GM18867 (cell line): ENCODE data around the gene RBL2.
"Not testable (repeated sequence)": the region's sequence is repeated elsewhere in the genome, so short reads cannot be mapped to it uniquely, and the experiment has no call there.

ENCODE experiments used
- ATAC-seq: cut with Tn5 transposase; IDR thresholded peaks from one replicate; pipeline ENCODE4 v1.9.1; 2021; ENCODE audit warnings: mild to moderate bottlenecking, moderate library complexity; ENCODE audit not compliant: unreplicated experiment

Gene RBL2

DNA sequence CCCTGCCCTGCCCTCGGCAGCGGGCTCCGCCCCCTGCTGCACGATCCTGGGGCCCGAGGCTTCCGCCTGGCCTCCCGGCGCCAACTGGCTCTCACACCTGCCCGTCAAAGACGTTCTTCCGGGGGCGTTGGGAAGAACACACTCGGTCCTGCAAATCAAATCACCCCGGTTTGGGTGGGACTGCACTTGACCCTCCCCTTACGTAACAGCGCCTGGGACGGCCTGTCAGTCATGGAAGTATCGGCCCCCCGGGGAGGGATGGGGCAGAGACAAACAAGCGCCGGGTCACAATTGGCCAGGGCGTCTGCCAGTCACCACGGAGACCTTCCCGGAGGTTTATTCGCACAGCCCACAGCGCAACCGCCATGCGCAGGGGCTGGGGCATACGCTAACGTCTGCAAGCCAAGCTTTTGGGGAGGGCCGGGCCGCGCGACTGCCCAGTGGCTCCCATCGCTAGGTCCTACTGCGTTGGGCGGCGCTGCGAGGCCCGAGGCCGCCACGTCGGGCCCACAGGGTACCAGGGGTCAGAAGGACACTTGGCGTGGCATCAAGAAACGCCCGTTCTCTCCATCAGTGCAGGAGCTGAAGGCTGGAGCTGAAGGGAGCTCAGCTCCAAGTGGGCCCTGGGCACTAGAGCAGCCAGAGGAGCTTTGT, 69.1 kb downstream of the RBL2 start:
- peak; percentile 94 for ATAC-seq

DNA sequence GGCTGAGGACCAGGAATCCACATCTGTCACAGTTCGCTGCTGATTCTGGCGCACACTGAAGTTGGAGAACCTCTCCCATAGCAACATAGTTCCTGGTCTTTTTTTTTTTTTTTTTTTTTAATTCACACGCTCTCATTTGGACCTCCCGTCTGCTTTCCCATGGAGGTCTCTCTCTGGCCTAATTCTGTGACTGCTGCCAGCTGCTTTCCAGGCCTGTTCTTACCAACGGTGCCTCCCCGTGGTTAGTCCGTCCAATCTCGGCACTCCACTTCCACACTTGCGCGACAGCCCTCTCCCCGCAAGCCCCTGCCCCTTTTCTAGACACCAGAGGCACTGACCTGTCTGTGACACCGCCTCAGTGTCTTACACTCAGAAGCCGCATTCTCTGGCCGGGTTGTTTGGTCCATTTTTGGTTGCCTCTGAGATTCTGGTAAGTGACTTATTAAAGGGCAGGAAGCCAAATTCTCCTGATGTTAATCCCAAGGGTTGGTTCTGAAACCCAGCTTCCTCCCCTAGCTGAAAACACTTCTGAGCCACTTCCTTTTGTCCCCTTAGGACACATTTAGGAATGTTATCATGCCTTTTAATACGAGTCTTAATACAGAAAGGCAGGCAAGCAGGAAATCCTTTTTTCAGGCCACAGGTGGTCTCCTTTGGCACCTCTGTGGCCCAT, 69.9 kb downstream of the RBL2 start:
- no peak for ATAC-seq

DNA sequence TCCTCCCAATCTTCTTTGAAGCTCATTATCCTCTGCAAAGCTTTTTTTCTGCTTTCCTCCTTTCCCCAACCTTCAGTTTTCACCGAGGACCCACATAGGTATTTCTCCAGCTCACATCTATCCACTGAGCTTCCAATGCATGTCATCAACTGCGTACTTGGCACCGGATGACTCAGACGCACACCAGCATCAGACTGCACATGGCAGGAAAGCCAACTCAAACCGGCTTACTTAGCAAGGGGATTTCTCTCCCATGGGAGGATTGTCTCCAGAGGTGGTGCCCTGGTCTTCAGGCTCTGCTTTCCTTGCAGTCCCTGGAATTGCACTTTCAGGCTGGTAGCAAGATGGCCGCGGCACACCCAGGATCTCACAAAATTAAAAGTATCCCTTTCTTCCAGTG, 70.4 kb downstream of the RBL2 start:
- no peak for ATAC-seq

DNA sequence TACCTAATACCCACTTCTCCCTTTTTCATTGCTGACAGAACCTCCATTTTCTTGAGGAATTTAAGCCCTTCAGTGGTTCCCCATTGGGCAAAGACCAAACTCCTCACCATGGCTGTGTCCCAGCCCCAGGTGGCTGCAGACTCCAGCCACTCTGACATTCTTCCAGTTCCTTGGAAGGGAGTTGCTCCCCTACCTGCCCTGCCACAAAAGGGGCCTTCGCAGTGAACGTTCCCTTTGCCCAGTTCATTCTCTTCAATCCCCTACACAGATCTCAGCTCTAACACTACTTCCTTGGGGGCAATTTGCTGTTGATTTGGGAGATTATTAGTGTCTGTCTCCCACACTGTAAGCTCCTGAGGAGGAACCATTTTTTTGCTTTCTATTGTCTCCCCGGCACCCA, 72.0 kb downstream of the RBL2 start:
- ATAC-seq, result no peak

DNA sequence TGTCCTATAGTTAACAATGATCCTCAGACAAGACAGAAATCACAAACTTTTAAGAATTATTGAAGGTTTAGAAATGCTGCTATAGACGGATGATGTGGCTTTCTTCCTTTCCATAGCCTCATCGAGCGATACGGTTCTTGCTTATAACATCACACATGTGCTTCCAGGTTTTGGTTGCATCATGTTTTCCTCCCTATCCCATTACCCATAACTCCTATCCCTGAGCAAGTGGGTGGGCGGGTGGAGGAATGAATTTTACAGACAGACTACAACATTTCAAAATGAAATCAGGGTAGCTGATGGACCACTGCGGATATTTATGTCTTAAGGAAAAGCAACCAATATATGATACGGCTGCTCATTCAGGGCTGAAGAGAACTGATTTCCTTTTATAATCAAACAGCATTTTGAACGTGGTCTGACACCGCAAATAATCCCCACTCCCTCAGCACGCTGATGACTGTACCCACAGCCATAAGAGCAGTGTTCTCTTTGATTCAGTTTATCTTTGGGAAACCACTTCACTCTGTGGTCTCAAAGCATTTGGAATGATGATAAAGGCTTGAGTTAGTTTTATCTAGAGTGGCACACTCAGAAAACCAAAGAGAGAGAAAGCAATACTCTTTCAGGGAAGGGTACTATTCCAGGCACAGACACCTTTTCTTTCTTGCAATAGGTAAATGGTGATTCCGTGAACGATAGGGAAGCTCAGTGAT, 73.4 kb downstream of the RBL2 start:
- ATAC-seq, result no peak

DNA sequence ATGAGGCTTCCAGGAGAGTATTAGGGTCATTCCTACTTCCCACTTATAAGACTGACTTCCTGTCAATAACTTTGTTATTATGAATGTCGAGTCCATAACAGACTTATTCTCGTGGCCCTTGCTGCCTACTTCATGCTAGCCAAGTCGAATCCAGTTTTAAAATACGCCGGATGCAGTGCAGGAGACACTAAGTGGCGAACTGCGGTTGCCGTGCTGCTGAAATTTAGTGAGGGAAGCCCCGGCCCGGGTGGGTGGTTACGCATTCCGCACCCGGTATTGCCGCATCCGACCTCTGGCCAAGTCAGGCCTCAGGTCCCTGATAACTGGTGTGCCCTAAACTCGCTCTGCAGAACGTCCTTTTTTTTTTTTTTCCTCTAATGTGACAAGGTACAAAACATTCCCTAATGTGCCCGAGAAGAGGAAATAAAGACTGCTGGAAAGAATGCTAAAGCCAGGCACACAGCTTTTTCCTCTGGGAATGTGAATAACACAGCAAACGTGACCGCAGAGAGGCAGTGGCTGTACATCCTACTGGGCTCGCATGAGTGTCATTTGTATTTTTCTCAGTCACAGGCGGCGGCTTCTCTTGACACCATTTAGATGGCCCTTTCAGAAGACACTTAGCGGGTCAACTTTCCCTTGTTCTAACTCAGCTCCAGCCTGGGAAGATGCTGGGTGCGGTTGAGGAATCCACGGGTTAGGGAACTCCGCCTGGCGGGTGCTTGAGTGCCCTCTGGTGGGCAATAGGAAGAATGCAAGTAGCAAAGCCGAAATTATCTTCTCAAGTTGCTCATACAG, 75.8 kb downstream of the RBL2 start:
- peak; percentile 65 for ATAC-seq

DNA sequence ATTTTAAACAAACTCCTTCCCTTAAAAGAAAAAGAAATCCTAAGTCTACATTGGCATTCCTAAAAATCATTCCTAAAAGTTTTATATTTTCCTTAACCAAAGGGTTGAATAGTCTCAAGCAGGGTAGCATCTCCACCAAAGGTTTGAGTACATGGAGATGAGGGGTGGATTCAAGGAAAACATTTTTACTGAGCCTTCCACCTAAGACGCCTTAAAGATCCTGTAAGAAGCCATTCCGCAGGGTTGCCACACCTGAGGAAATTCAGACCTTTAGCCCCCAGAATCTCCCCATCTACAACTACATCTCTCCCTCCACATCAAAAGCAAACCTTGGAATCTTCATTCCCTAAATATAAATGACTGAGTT, 76.4 kb downstream of the RBL2 start:
- no peak for ATAC-seq

DNA sequence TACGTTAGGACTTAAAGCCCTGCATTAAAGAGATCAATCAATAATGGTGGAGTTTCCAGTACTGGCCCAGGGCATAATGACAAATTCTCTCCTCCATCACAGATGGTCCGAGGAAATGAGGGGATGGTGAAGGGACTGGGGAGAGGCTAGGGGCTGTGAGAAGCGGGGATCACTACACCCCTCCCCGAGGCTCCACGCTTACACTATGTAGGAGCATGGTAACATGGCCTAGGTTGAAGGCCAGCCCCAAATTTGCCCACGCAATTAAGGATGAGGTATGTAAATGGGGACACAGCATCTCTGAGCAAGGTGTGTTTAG, 76.8 kb downstream of the RBL2 start:
- no peak for ATAC-seq

DNA sequence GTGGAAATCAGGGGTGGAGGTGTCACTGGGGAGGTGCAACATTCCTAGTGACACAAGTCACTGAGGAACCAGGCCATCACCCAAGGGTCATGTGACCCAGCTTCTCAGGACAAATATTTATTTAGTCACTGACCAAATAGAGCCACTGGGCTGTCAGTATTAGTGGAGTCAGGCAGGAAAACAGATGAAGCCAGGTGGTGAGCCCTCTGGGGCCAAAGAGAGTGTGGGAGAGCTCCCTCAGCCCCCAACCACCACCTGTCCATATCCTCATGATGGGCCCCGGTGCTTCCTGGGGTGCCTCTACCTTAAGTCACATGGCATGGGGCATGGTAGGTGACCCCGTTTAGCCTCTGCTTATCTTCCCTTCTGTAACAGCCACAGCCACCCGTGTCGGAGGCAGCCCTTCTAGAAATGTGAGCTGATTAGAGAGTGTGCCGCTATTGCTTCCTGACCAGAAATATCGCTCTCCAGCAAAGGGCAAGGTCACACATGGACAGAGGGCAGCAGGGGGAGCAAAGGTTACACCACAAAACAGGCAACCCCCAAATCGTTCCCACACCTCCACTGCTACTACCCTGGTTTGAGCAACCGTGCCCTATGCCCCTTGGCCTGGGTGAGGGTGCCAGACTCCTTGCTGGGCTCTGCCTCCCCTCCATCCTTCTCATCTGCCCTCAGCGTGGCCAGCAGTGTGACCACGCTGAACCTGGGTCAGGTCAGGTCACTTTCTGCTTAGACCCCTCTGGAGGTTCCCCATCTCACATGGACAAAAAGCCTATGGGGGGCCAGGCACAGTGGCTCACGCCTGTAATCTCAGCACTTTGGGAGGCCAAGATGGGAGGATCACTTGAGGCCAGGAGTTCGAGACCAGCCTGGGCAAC, 77.4 kb downstream of the RBL2 start:
- no peak for ATAC-seq

DNA sequence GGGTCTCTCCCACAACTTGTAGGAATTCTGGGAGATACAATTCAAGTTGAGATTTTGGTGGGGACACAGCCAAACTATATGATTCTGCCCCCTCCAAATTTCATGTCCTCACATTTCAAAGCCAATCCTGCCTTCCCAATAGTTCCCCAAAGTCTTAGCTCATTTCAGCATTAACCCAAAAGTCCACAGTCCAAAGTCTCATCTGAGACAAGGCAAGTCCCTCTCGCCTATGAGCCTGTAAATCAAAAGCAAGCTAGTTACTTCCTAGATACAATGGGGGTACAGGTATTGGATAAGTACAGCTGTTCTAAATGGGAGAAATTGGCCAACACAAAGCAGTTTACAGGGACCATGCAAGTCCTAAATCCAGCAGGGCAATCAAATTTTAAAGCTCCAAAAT, 78.5 kb downstream of the RBL2 start:
- ATAC-seq, result not testable (repeated sequence)

DNA sequence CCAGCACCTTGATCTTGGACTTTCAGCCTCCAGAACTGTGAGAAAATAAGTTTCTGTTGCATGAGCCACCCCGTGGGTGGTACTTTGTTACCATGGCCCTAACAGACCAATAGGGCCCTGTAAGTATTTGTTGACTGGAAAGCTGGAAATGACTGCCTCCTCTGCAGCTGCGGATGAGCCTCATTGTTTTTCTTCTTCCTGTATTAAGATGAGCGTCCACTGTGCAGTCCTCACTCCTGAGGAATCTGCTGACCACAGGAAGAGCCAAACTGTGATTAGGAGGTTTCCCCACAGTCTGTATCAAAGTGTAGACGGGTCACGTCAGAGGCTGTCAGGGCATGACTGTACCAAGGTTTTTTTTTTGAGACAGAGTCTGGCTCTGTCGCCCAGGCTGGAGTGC, 81.0 kb downstream of the RBL2 start:
- ATAC-seq, result no peak

DNA sequence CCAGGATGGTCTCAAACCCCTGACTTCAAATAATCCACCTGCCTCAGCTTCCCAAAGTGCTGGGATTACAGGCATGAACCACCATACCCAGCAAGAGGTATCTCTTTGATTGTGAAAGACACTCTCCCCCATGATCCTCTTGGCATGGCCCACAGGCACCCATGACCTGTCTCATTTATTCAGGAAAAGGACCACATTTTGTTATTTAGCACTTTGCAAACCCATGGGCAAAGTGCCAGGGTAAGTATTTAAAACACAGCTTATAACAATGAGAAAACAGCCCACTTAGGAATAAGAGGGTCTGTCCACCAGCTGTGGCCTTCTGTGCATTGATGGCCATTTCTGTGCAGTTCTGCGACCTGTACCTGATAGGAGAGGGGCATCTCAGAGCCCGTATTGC, 81.5 kb downstream of the RBL2 start:
- ATAC-seq, result no peak

DNA sequence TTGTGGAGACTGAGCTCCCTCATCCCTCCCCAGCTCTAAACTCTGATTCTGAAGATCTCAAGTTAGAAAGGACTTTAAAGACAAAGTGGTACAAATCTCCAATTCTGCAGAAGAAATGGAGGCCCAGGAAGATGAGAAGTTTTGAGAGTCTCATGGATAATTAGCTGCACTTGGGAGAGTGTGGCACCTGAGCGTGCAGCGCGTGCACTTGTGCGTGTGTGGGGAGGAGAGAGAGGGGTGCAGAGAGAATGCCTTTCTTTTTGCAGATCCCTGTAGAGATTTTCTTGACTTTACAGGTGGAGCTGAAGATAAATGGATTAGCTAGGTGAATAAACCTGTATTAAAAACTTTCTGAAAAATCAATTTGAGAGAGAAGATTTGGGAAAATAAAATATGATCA, 83.6 kb downstream of the RBL2 start:
- ATAC-seq, result no peak

DNA sequence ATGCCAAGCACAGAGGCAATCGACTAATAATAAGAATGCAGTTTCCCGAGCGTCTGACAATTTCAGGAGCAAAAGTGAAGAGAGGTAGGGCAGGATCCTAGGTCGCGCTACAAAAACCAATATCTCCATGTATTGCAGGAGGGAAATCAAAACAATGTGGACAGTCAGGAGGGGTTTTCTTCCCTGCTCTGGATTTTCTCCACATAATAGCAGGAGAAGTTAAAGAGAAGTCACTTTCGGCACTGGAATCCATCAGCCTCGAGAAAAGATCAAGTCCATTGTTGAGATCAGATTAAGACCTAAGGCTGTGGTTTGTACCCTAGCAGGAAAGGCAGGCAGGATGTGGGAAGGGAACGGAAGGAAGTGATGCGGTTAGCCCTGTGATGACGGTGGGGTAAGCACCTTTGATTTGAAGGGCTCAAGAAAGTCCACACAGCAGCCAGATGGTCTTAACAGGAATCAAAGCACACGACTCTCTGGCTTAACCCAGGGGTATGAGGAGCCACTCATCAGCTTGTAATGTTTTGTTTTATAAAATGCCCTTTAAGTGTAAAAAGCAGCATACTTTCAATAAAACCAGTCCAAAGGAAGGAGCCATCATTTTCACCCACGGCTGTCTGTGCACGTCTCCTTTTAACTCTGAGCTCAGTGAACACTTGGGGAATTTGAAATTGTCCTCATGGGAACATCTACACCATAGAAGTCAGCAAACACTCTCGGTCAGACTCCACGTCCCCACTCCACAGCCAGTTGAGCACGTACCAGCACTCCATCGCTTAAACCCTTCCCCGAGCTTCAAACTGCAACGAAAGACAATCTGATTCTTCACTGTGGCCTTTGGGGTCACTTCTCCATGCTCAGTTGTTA, 84.5 kb downstream of the RBL2 start:
- peak; percentile 95 for ATAC-seq

DNA sequence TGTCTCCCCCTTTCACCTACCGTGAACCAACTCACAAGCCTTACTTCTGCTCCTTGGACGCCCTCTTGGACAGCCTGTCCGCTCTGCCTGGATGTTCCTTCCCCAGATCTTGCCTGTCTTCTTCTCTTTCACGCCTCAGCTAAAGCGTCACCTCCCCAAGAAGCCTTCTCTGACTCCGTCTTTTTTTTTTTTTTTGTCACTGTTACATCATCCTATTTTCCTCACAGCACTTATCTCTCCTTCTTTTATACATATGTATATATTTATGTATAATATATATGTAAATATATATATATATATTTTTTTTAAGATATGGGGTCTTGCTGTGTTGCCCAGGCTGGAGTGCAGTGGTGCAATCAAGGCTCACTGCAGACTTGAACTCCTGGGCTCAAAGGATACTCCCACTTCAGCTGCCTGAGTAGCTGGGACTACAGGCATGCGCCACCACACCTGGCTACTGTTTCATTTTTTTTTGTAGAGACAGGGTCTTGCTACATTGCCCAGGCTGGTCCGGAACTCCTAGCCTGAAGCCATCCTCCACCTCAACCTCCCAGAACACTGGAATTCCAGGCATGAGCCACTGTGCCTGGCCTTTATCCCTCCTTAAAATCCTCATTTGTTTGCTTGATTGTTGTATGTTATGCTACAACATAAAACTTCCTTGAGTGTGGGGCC, 85.3 kb downstream of the RBL2 start:
- ATAC-seq, result no peak

DNA sequence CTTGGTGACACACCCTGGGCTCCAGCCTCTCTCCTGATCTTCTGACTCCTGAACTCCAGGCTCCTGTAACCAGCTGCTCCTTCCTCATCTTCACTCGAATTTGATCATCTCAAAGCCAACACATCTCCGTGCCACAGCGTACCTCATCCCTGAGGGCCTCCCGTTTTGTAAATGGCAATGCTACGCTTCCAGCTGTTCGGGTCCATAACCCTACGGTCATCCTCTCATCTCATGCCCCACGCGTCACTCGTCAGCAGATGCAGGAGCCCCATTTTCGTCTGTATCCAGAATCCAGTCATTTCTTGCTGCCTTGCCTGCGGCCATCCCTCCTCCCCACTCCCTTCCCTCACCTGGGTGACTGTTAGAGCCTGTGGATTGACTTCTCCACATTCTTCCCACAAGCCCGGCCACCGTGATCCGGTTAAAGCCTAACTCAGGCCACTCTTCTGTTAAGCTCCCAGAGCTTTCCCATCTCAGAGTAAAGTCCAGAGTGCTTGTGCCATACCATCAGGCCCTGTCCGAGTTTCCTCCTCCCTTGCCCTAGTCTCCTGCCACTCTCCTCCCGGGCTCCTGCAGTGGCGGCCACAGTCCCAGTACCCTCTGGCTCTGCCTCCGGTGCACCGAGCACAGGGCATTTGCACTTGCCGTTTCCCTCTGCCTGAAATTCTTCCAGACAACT, 89.0 kb downstream of the RBL2 start:
- ATAC-seq, result no peak

DNA sequence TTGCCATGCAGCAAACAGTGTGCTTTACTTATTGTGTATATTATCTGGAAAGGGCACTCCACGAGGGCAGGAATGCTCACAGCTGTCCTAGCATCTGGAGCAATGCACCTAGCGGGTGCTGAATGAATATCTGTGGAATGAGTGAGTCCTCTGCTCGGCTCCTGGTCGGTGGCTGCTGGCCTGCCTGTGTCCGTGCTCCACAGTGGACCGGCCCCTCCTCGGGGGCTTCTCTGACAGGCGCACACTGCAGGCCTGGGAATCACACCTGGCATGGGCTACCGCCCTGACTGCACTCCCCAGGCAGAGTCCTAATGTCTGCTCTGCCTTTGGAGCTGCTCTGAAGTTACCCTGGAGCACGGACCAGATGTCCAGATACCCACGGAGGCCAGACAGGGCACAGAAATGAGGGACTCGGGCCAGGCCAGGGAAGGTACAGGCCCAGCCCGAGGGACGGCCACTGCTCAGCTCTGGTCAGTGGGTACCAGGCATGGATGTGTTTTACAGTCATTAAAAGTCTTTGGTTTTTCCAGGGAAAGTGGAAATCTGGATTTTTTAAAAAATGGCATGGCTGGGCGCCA, 89.8 kb downstream of the RBL2 start:
- no peak for ATAC-seq

DNA sequence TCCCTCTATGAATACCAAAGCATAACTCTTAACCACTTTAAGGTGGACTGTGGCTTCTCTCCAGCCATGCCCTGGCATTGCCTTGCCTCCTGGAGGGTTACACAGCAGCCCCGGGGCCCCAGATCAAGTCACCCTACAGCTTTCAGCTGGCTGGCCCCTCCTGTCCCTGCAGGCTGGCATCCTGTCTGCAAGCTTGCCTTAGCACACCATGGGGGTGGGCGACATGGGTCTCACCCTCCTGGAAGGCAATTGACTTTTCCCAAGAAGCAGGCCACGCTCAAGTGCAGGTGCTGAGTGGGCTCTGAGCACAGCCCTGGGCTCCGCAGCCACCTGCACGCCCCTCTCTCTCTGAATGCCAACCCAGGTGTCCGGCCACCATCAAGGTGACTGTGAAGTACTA, 94.5 kb downstream of the RBL2 start:
- no peak for ATAC-seq
